Esophagus (tissue), 2 donors: ENCODE data around the gene CAPG. TPM values are rescaled to one million over a fixed set of nuclear protein-coding genes. Genes with fewer than 3 reads are reported as not detected.
"Not testable (repeated sequence)": the region's sequence is repeated elsewhere in the genome, so short reads cannot be mapped to it uniquely, and the experiment has no call there.

Experiments
- H3K27ac ChIP-seq, 2 donors: one replicate each; pipeline ENCODE4 v1.5.1; 2013; ENCODE audit warnings: low read depth in 2 of 2, mild to moderate bottlenecking in 2 of 2, inconsistent platforms in 1 of 2, low read length in 1 of 2, moderate library complexity in 1 of 2
- H3K27me3 ChIP-seq, 2 donors: one replicate each; pipeline ENCODE4 v1.6.1; 2013; ENCODE audit warnings: low read length in 2 of 2, control low read depth in 1 of 2, mild to moderate bottlenecking in 1 of 2; ENCODE audit not compliant: insufficient read depth in 2 of 2, control insufficient read depth in 1 of 2
- H3K36me3 ChIP-seq, 2 donors: one replicate each; pipeline ENCODE4 v1.6.1; 2013; ENCODE audit warnings: low read length in 1 of 2; ENCODE audit not compliant: control insufficient read depth in 2 of 2, insufficient read depth in 2 of 2
- H3K4me1 ChIP-seq, 2 donors: one replicate each; pipeline ENCODE4 v1.6.1; 2013; ENCODE audit warnings: low read length in 1 of 2; ENCODE audit not compliant: control insufficient read depth in 2 of 2, insufficient read depth in 2 of 2
- H3K4me3 ChIP-seq, 2 donors: one replicate each; pipeline ENCODE4 v1.5.1; 2013; ENCODE audit warnings: low read length in 2 of 2, mild to moderate bottlenecking in 2 of 2, low read depth in 1 of 2, moderate library complexity in 1 of 2
- H3K9me3 ChIP-seq, 2 donors: one replicate each; pipeline ENCODE4 v1.6.1; 2013; ENCODE audit warnings: mild to moderate bottlenecking in 2 of 2, low read depth in 1 of 2, low read length in 1 of 2, moderate library complexity in 1 of 2; ENCODE audit not compliant: control insufficient read depth in 2 of 2, insufficient read depth in 1 of 2
- whole genome bisulfite sequencing, 2 donors: extraction: QIAGEN DNeasy Blood & Tissue Kit; methylation state at CpG; one replicate each; pipeline ENCODE4 v1.1.7; 2013; 5-methylcytosine and 5-hydroxymethylcytosine counted together
- polyA plus RNA-seq, 2 donors: library from polyadenylated mRNA; stranded (reverse); fragments of 200-250 nt; gene quantifications; one replicate each; pipeline ENCODE4 v1.2.3, GENCODE V29; 2013
- donor health status: healthy with polysubstance abuse.
- donor health status: Bipolar disorder and iron deficiency.

Gene CAPG
- polyA plus RNA-seq, 2 donors = 273 to 297 TPM

- Histone ChIP-seq H3K27ac (no peak overlapping the region), H3K4me3 (no peak overlapping the region), H3K9me3 (no peaks in the 10 kb centered on the region), H3K36me3 (peaks cover 0 to 16% of the 10 kb centered on the region in 2 donors), H3K27me3 (no peaks in the 10 kb centered on the region), H3K4me1 (peaks cover 0 to 2% of the 10 kb centered on the region in 2 donors)
- WGBS, 2 donors = 95 to 96% methylated on average over 11 of the region's 11 CpGs
Measured at GRCh38 chr2:85371045-85371444, 39.1 kb downstream of the CAPG start.

- Histone ChIP-seq H3K27ac (no peak overlapping the region), H3K27me3 (no peaks in the 10 kb centered on the region), H3K36me3 (peaks cover 0 to 16% of the 10 kb centered on the region in 2 donors), H3K4me1 (peaks cover 0 to 2% of the 10 kb centered on the region in 2 donors), H3K4me3 (no peak overlapping the region), H3K9me3 (no peaks in the 10 kb centered on the region)
- WGBS, 2 donors = 61 to 69% methylated on average over 5 of the region's 5 CpGs
Measured at GRCh38 chr2:85369500-85369899, 40.7 kb downstream of the CAPG start.

DNA sequence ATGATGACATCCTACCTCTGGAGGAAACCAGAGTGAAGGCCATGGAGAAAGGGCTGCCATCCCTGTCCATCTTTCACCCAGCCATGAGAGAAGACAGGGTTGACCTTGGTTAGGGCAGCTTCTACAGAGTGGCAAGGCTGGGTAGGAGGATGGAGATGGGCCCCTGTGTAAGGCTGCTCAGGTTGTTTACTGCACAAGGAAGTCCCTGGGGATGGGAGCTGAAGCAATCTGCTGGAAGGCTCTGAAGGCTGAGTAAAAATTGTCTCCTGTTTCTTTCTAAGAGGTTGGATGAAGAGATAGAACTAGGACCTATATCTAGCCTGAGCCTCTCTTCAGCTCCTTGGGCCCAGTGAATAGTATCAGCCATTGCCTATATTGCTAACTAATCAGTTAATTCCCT, 41.2 kb downstream of the CAPG start:
- Histone ChIP-seq H3K4me1 (peaks cover 0 to 2% of the 10 kb centered on the region in 2 donors), H3K27me3 (no peaks in the 10 kb centered on the region), H3K27ac (no peak overlapping the region), H3K4me3 (no peak overlapping the region), H3K9me3 (no peaks in the 10 kb centered on the region), H3K36me3 (peaks cover 0 to 16% of the 10 kb centered on the region in 2 donors)

- H3K4me3 ChIP-seq = no peak overlapping the region
- no peak overlapping the region for H3K27ac ChIP-seq
- no peaks in the 10 kb centered on the region for H3K9me3 ChIP-seq
- H3K4me1 ChIP-seq = peaks cover 0 to 2% of the 10 kb centered on the region in 2 donors
- 83 to 84% methylated on average over 5 of the region's 5 CpGs for WGBS, 2 donors
- no peaks in the 10 kb centered on the region for H3K27me3 ChIP-seq
- peaks cover 4 to 23% of the 10 kb centered on the region in 2 donors for H3K36me3 ChIP-seq
Measured at GRCh38 chr2:85367180-85367579, 43.0 kb downstream of the CAPG start.

- not testable (repeated sequence) for H3K9me3 ChIP-seq, H3K27me3 ChIP-seq, H3K4me1 ChIP-seq, H3K4me3 ChIP-seq, H3K27ac ChIP-seq
- 83 to 85% methylated on average over 5 of the region's 5 CpGs for WGBS, 2 donors
- peaks cover 9 to 20% of the 10 kb centered on the region in 2 donors for H3K36me3 ChIP-seq
Measured at GRCh38 chr2:85362653-85363387, 47.3 kb downstream of the CAPG start.

DNA sequence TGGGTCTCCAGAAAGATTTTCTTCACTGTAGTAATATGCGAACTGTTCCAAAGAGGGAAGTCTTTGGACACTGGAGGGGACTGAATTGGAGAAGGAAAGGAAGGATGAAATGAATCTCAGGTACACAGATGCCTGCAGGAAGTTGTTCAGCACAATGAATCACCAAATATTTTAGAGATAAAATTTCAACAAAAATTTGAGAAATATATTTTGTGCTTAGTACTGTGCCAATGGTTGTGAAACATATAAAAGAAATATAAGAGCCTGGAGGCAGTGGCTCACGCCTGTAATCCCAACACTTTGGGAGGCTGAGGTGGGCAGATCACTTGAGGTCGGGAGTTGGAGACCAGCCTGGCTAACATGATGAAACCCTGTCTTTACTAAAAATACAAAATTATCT, 52.4 kb downstream of the CAPG start:
- WGBS, 2 donors = 65 to 71% methylated on average over 3 of the region's 3 CpGs
- Histone ChIP-seq H3K27ac (no peak overlapping the region), H3K4me1 (peaks cover 0 to 5% of the 10 kb centered on the region in 2 donors), H3K27me3 (no peaks in the 10 kb centered on the region), H3K9me3 (no peaks in the 10 kb centered on the region), H3K4me3 (no peak overlapping the region), H3K36me3 (peaks cover 6 to 10% of the 10 kb centered on the region in 2 donors)

GRCh38 chr2:85356186-85356585, 54.0 kb downstream of the CAPG start:
- Histone ChIP-seq H3K4me1 (peaks cover 0 to 9% of the 10 kb centered on the region in 2 donors), H3K36me3 (peaks cover 3 to 8% of the 10 kb centered on the region in 2 donors), H3K9me3 (no peaks in the 10 kb centered on the region), H3K27me3 (no peaks in the 10 kb centered on the region), H3K4me3 (no peak overlapping the region), H3K27ac (no peak overlapping the region)
- WGBS, 2 donors = 79 to 85% methylated on average over 2 of the region's 2 CpGs

- peaks cover 0 to 9% of the 10 kb centered on the region in 2 donors for H3K4me1 ChIP-seq
- peak overlapping the region; percentile 79 to 89 for H3K4me3 ChIP-seq
- H3K27ac ChIP-seq = no peak overlapping the region
- H3K36me3 ChIP-seq = peaks cover 3 to 15% of the 10 kb centered on the region in 2 donors
- no peaks in the 10 kb centered on the region for H3K9me3 ChIP-seq
- 73 to 75% methylated on average over 3 of the region's 3 CpGs for WGBS, 2 donors
- no peaks in the 10 kb centered on the region for H3K27me3 ChIP-seq
Measured at GRCh38 chr2:85355521-85355920, 54.6 kb downstream of the CAPG start.

DNA sequence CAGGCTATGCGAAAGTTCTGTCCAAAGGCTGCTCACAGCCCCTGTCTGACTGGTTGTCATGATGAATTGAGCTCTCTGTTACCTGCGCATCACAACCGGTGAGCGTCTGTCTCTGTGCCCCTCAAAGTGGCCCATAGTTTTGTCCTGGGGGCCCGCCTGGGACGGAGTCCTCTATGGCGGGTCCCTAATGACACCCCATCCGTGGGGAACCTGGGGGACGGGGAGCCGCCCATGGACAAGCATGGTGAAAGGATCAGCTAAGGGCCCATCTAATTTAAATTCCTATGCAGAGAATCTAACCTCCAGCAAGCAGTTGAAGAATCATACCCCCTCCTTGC, 55.1 kb downstream of the CAPG start:
- H3K27ac ChIP-seq = peak overlapping the region; percentile 80 to 98
- no peaks in the 10 kb centered on the region for H3K27me3 ChIP-seq
- WGBS, 2 donors = 6 to 9% methylated on average over 10 of the region's 10 CpGs
- H3K36me3 ChIP-seq = peaks cover 3 to 18% of the 10 kb centered on the region in 2 donors
- peaks cover 0 to 9% of the 10 kb centered on the region in 2 donors for H3K4me1 ChIP-seq
- H3K9me3 ChIP-seq = no peaks in the 10 kb centered on the region
- peak overlapping the region; percentile 79 to 89 for H3K4me3 ChIP-seq
